Measurements from ENCODE around the gene PPP2R1B. TPM values are rescaled to one million over a fixed set of nuclear protein-coding genes. Genes with fewer than 3 reads are reported as not detected.

PPP2R1B gene
- polyA plus RNA-seq, 4 donors: 9.5 to 38.4 (median 14.4) TPM

GRCh38 chr11:111715142-111715816, 50.9 kb downstream of the PPP2R1B start:
- WGBS, 3 donors: 78 to 94% (median 92%) methylated on average over 5 of the region's 5 CpGs
- Histone ChIP-seq H3K27ac (ENCODE audit: low read depth in 1 of 3, low read length in 2 of 3) (no peak overlapping the region), H3K4me3 (ENCODE audit: low read depth in 1 of 3, low read length in 3 of 3) (no peak overlapping the region), H3K27me3 (ENCODE audit: control insufficient read depth in 3 of 3, insufficient read depth in 3 of 3, low read length in 3 of 3) (no peaks in the 10 kb centered on the region), H3K9me3 (ENCODE audit: control insufficient read depth in 2 of 2, insufficient read depth in 1 of 2, low read depth in 1 of 2, low read length in 1 of 2) (no peaks in the 10 kb centered on the region), H3K36me3 (ENCODE audit: control insufficient read depth in 3 of 3, insufficient read depth in 2 of 3, low read depth in 1 of 3, low read length in 3 of 3) (peaks cover 6 to 43% (median 9%) of the 10 kb centered on the region in 3 donors), H3K4me1 (ENCODE audit: control insufficient read depth in 3 of 3, insufficient read depth in 2 of 3, low read depth in 1 of 3, low read length in 2 of 3) (peaks cover 0 to 4% (median 0%) of the 10 kb centered on the region in 3 donors)
- DNase-seq: no peak
- FAIRE-seq: no peak

GRCh38 chr11:111714522-111714921, 51.7 kb downstream of the PPP2R1B start:
- Histone ChIP-seq H3K4me3 (ENCODE audit: low read depth in 1 of 3, low read length in 3 of 3) (no peak overlapping the region), H3K4me1 (ENCODE audit: control insufficient read depth in 3 of 3, insufficient read depth in 2 of 3, low read depth in 1 of 3, low read length in 2 of 3) (peaks cover 0 to 4% (median 0%) of the 10 kb centered on the region in 3 donors), H3K36me3 (ENCODE audit: control insufficient read depth in 3 of 3, insufficient read depth in 2 of 3, low read depth in 1 of 3, low read length in 3 of 3) (peaks cover 3 to 40% (median 9%) of the 10 kb centered on the region in 3 donors), H3K9me3 (ENCODE audit: control insufficient read depth in 2 of 2, insufficient read depth in 1 of 2, low read depth in 1 of 2, low read length in 1 of 2) (no peaks in the 10 kb centered on the region), H3K27ac (ENCODE audit: low read depth in 1 of 3, low read length in 2 of 3) (no peak overlapping the region), H3K27me3 (ENCODE audit: control insufficient read depth in 3 of 3, insufficient read depth in 3 of 3, low read length in 3 of 3) (no peaks in the 10 kb centered on the region)
- DNase-seq (no peak), FAIRE-seq (no peak)
- 89 to 98% (median 91%) methylated on average over 4 of the region's 4 CpGs for WGBS, 3 donors

GRCh38 chr11:111707691-111708067, 58.5 kb downstream of the PPP2R1B start:
- 89 to 94% (median 92%) methylated on average over 5 of the region's 5 CpGs for WGBS, 3 donors
- Histone ChIP-seq H3K4me3 (ENCODE audit: low read depth in 1 of 3, low read length in 3 of 3) (no peak overlapping the region), H3K36me3 (ENCODE audit: control insufficient read depth in 3 of 3, insufficient read depth in 2 of 3, low read depth in 1 of 3, low read length in 3 of 3) (peaks cover 5 to 40% (median 12%) of the 10 kb centered on the region in 3 donors), H3K4me1 (ENCODE audit: control insufficient read depth in 3 of 3, insufficient read depth in 2 of 3, low read depth in 1 of 3, low read length in 2 of 3) (peaks cover 0 to 10% (median 2%) of the 10 kb centered on the region in 3 donors), H3K27ac (ENCODE audit: low read depth in 1 of 3, low read length in 2 of 3) (no peak overlapping the region), H3K9me3 (ENCODE audit: control insufficient read depth in 2 of 2, insufficient read depth in 1 of 2, low read depth in 1 of 2, low read length in 1 of 2) (no peaks in the 10 kb centered on the region), H3K27me3 (ENCODE audit: control insufficient read depth in 3 of 3, insufficient read depth in 3 of 3, low read length in 3 of 3) (no peaks in the 10 kb centered on the region)
- no peak for FAIRE-seq
- DNase-seq: no peak

GRCh38 chr11:111707039-111707690, 59.0 kb downstream of the PPP2R1B start:
- Histone ChIP-seq H3K27me3 (ENCODE audit: control insufficient read depth in 3 of 3, insufficient read depth in 3 of 3, low read length in 3 of 3) (no peaks in the 10 kb centered on the region), H3K4me1 (ENCODE audit: control insufficient read depth in 3 of 3, insufficient read depth in 2 of 3, low read depth in 1 of 3, low read length in 2 of 3) (peaks cover 0 to 13% (median 2%) of the 10 kb centered on the region in 3 donors), H3K9me3 (ENCODE audit: control insufficient read depth in 2 of 2, insufficient read depth in 1 of 2, low read depth in 1 of 2, low read length in 1 of 2) (no peaks in the 10 kb centered on the region), H3K4me3 (ENCODE audit: low read depth in 1 of 3, low read length in 3 of 3) (no peak overlapping the region), H3K36me3 (ENCODE audit: control insufficient read depth in 3 of 3, insufficient read depth in 2 of 3, low read depth in 1 of 3, low read length in 3 of 3) (peaks cover 3 to 41% (median 12%) of the 10 kb centered on the region in 3 donors), H3K27ac (ENCODE audit: low read depth in 1 of 3, low read length in 2 of 3) (no peak overlapping the region)
- DNase-seq (peak; percentile 44 to 68), FAIRE-seq (no peak)
- 24 to 42% (median 41%) methylated on average over 9 of the region's 9 CpGs for whole genome bisulfite sequencing, 3 donors

- H3K9me3 ChIP-seq (ENCODE audit: control insufficient read depth in 2 of 2, insufficient read depth in 1 of 2, low read depth in 1 of 2, low read length in 1 of 2): no peaks in the 10 kb centered on the region
- no peak overlapping the region for H3K4me3 ChIP-seq (ENCODE audit: low read depth in 1 of 3, low read length in 3 of 3)
- no peaks in the 10 kb centered on the region for H3K27me3 ChIP-seq (ENCODE audit: control insufficient read depth in 3 of 3, insufficient read depth in 3 of 3, low read length in 3 of 3)
- FAIRE-seq: no peak
- H3K4me1 ChIP-seq (ENCODE audit: control insufficient read depth in 3 of 3, insufficient read depth in 2 of 3, low read depth in 1 of 3, low read length in 2 of 3): peaks cover 0 to 17% (median 2%) of the 10 kb centered on the region in 3 donors
- DNase-seq: no peak
- H3K27ac ChIP-seq (ENCODE audit: low read depth in 1 of 3, low read length in 2 of 3): peak overlapping the region in 1 of 3 donors; percentile 58
- 63 to 88% (median 79%) methylated on average over 1 of the region's 1 CpG for WGBS, 3 donors
- H3K36me3 ChIP-seq (ENCODE audit: control insufficient read depth in 3 of 3, insufficient read depth in 2 of 3, low read depth in 1 of 3, low read length in 3 of 3): peaks cover 2 to 24% (median 14%) of the 10 kb centered on the region in 3 donors
Measured at GRCh38 chr11:111703576-111703975, 62.6 kb downstream of the PPP2R1B start.

GRCh38 chr11:111702623-111703022, 63.6 kb downstream of the PPP2R1B start:
- Histone ChIP-seq H3K36me3 (ENCODE audit: control insufficient read depth in 3 of 3, insufficient read depth in 2 of 3, low read depth in 1 of 3, low read length in 3 of 3) (peaks cover 2 to 23% (median 14%) of the 10 kb centered on the region in 3 donors), H3K27me3 (ENCODE audit: control insufficient read depth in 3 of 3, insufficient read depth in 3 of 3, low read length in 3 of 3) (no peaks in the 10 kb centered on the region), H3K9me3 (ENCODE audit: control insufficient read depth in 2 of 2, insufficient read depth in 1 of 2, low read depth in 1 of 2, low read length in 1 of 2) (no peaks in the 10 kb centered on the region), H3K4me1 (ENCODE audit: control insufficient read depth in 3 of 3, insufficient read depth in 2 of 3, low read depth in 1 of 3, low read length in 2 of 3) (peaks cover 0 to 26% (median 2%) of the 10 kb centered on the region in 3 donors), H3K4me3 (ENCODE audit: low read depth in 1 of 3, low read length in 3 of 3) (no peak overlapping the region), H3K27ac (ENCODE audit: low read depth in 1 of 3, low read length in 2 of 3) (peak overlapping the region in 1 of 3 donors; percentile 58)
- FAIRE-seq (no peak), DNase-seq (no peak)
- 82 to 88% (median 86%) methylated on average over 5 of the region's 5 CpGs for WGBS, 3 donors

- peaks cover 2 to 21% (median 10%) of the 10 kb centered on the region in 3 donors for H3K36me3 ChIP-seq (ENCODE audit: control insufficient read depth in 3 of 3, insufficient read depth in 2 of 3, low read depth in 1 of 3, low read length in 3 of 3)
- no peaks in the 10 kb centered on the region for H3K27me3 ChIP-seq (ENCODE audit: control insufficient read depth in 3 of 3, insufficient read depth in 3 of 3, low read length in 3 of 3)
- WGBS, 3 donors: 94 to 99% (median 96%) methylated on average over 1 of the region's 1 CpG
- DNase-seq (no peak), FAIRE-seq (no peak)
- H3K4me1 ChIP-seq (ENCODE audit: control insufficient read depth in 3 of 3, insufficient read depth in 2 of 3, low read depth in 1 of 3, low read length in 2 of 3): peaks cover 0 to 22% (median 0%) of the 10 kb centered on the region in 3 donors
- H3K4me3 ChIP-seq (ENCODE audit: low read depth in 1 of 3, low read length in 3 of 3): no peak overlapping the region
- H3K9me3 ChIP-seq (ENCODE audit: control insufficient read depth in 2 of 2, insufficient read depth in 1 of 2, low read depth in 1 of 2, low read length in 1 of 2): no peaks in the 10 kb centered on the region
- H3K27ac ChIP-seq (ENCODE audit: low read depth in 1 of 3, low read length in 2 of 3): no peak overlapping the region
Measured at GRCh38 chr11:111700162-111700561, 66.0 kb downstream of the PPP2R1B start.

- Histone ChIP-seq H3K4me1 (ENCODE audit: control insufficient read depth in 3 of 3, insufficient read depth in 2 of 3, low read depth in 1 of 3, low read length in 2 of 3) (peaks cover 0 to 22% (median 0%) of the 10 kb centered on the region in 3 donors), H3K36me3 (ENCODE audit: control insufficient read depth in 3 of 3, insufficient read depth in 2 of 3, low read depth in 1 of 3, low read length in 3 of 3) (peaks cover 0 to 18% (median 10%) of the 10 kb centered on the region in 3 donors), H3K27me3 (ENCODE audit: control insufficient read depth in 3 of 3, insufficient read depth in 3 of 3, low read length in 3 of 3) (no peaks in the 10 kb centered on the region), H3K4me3 (ENCODE audit: low read depth in 1 of 3, low read length in 3 of 3) (no peak overlapping the region), H3K27ac (ENCODE audit: low read depth in 1 of 3, low read length in 2 of 3) (no peak overlapping the region), H3K9me3 (ENCODE audit: control insufficient read depth in 2 of 2, insufficient read depth in 1 of 2, low read depth in 1 of 2, low read length in 1 of 2) (no peaks in the 10 kb centered on the region)
- FAIRE-seq (no peak), DNase-seq (no peak)
- WGBS, 3 donors: 95 to 98% (median 95%) methylated on average over 1 of the region's 1 CpG
Measured at GRCh38 chr11:111699579-111700156, 66.5 kb downstream of the PPP2R1B start.

All from small intestine (tissue), 7 donors.